ENCODE data around the gene MED29. TPM values are rescaled to one million over a fixed set of nuclear protein-coding genes. Genes with fewer than 3 reads are reported as not detected.

MED29 gene
- total and polyA plus RNA-seq, 2 of the 4 experiments (the other 2 are of a cell fraction): 17.6 to 28.8 TPM

GRCh38 chr19:39410831-39411080, 19.6 kb downstream of the MED29 start:
- ATAC-seq (ENCODE audit: low read depth): no peak
- intact Hi-C loops (cut with micrococcal nuclease): no loop called here
- peak overlapping the region; percentile 98 for H3K4ac ChIP-seq (ENCODE audit: low read depth, low read length)

More at GRCh38 chr19:39410831-39411080, 19.6 kb downstream of the MED29 start:
- no peak for DNase-seq
- in situ Hi-C loops (cut with MboI; ENCODE audit: low sequenced_read_pairs) (no loop called here), dilution Hi-C loops (cut with HindIII; ENCODE audit: low sequenced_read_pairs, unreplicated experiment) (no loop called here)
- peak overlapping the region; percentile 59; the same call in 1 of the 2 replicates for H3K56ac ChIP-seq (ENCODE audit: extremely low read depth, insufficient read depth, low read length)
- peaks cover 6% of the 10 kb centered on the region; the same call in 1 of the 2 replicates for H3K9me1 ChIP-seq (ENCODE audit: insufficient read depth, low read length)
- peaks cover 20% of the 10 kb centered on the region for H3K36me3 ChIP-seq (ENCODE audit: control insufficient read depth, insufficient read depth, low read length)
- peak overlapping the region; percentile 99 for H3K14ac ChIP-seq (replicated peaks; ENCODE audit: low read depth, low read length)
- peak overlapping the region; percentile 97 for H3K27ac ChIP-seq (ENCODE audit: insufficient read depth, low read length)
- H4K20me1 ChIP-seq (ENCODE audit: insufficient read depth, low read length): peaks cover 48% of the 10 kb centered on the region
- peak overlapping the region; percentile 92 for H3K9ac ChIP-seq (ENCODE audit: low read depth, low read length)
- H3K4me3 ChIP-seq (ENCODE audit: insufficient read depth, low read depth, low read length): no peak overlapping the region
- peak overlapping the region; percentile 55; the same call in 1 of the 2 replicates for H2BK20ac ChIP-seq (ENCODE audit: low read depth, low read length)
- peak overlapping the region; percentile 87 for H4K5ac ChIP-seq (ENCODE audit: low read depth, low read length)
- peak overlapping the region; percentile 65 for H2AK9ac ChIP-seq (replicated peaks; ENCODE audit: low read depth, low read length, poor library complexity)
- POLR2A ChIA-PET (ENCODE audit: unreplicated experiment): interaction anchor here (0.9 to 1.0 kb wide), 2 partner anchors 9 to 13 kb away, joined by 3 to 5 read pairs; no protein-coding TSS in a partner anchor
- 57% methylated on average over 1 of the region's 1 CpG; no CpG with 5 or more reads in 1 of the 2 experiments for WGBS, 2 experiments (ENCODE audit: extremely low coverage in 2 of 2, insufficient read length in 1 of 2)
- TF ChIP-seq CTCF (conservative IDR thresholded peaks at IDR 0.05; ENCODE audit: low read depth, low read length) (no peak), NFE2L2 (IDR thresholded peaks at IDR 0.05; ENCODE audit: low read depth, low read length) (0 out of 2 replicates have a peak, but pooled peaks have one; percentile 1), MAFK (IDR thresholded peaks at IDR 0.05; ENCODE audit: low read depth, low read length) (no peak)
- peak overlapping the region; percentile 40; the same call in 1 of the 3 replicates for H2BK15ac ChIP-seq (ENCODE audit: low read depth, low read length)
- H2BK120ac ChIP-seq (ENCODE audit: low read depth, low read length): peak overlapping the region; percentile 83
- H3K4me2 ChIP-seq (ENCODE audit: low read depth, low read length): peak overlapping the region; percentile 71; the same call in 1 of the 2 replicates
- peaks cover 27% of the 10 kb centered on the region for H3K4me1 ChIP-seq (ENCODE audit: control insufficient read depth, insufficient read depth, low read length)
- H4K8ac ChIP-seq (ENCODE audit: low read depth in 2 of 2, low read length in 2 of 2): peak overlapping the region; percentile 94 to 95; a peak in 3 of 4 replicates
- H2AK5ac ChIP-seq (ENCODE audit: low read depth, low read length): peak overlapping the region; percentile 98
- H3K79me1 ChIP-seq (ENCODE audit: low read depth in 1 of 2, low read length in 2 of 2): peaks cover 8 to 45% of the 10 kb centered on the region in 2 experiments; a peak in 3 of 4 replicates
- CTCF ChIA-PET: interaction anchor here (2.3 kb wide), 1 partner anchor 13 kb away, joined by 28 read pairs; no protein-coding TSS in a partner anchor
- no peak overlapping the region for H2AFZ ChIP-seq (replicated peaks; ENCODE audit: low read length, poor library complexity)
- H3K23ac ChIP-seq (ENCODE audit: low read depth, low read length): peak overlapping the region; percentile 81
- H3K18ac ChIP-seq (ENCODE audit: low read depth, low read length): peak overlapping the region; percentile 75; the same call in 1 of the 2 replicates
- BruUV-seq (replicated peaks): no TSS peak
- H3K27me3 ChIP-seq (ENCODE audit: control insufficient read depth, insufficient read depth, low read length): no peaks in the 10 kb centered on the region
- H4K91ac ChIP-seq (ENCODE audit: insufficient read depth, low read depth, low read length): peak overlapping the region; percentile 98
- no peaks in the 10 kb centered on the region for H3K9me3 ChIP-seq (ENCODE audit: control insufficient read depth, insufficient read depth, low read length)
- peak overlapping the region; percentile 85 for H2BK5ac ChIP-seq (ENCODE audit: low read depth, low read length, poor library complexity, severe bottlenecking)
